ENCODE results near the gene GRHL1.

The GRHL1 gene

DNA sequence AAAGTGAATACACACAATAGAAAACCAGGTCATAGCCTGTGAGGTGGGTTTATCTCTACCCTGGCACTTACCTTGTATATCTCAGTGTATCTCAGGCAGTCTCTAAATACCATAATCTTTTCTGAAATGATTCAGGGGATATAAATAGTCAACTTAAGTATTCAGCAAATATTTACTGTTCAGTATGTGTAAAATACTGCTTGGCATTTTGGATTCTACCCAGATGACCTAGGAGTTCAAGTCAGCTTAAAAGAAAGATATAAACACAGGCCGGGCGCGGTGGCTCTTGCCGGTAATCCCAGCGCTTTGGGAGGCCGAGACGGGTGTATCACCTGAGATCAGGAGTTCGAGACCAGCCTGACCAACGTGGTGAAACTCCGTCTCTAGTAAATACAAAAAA, 23.8 kb downstream of the GRHL1 start:
- DNase-seq (ENCODE audit: low spot score in 2 of 2) (no peak), ATAC-seq (no peak)
- Mint-ChIP-seq H3K4me1 (peaks cover 27% of the 10 kb centered on the region), H3K9me3 (no peaks in the 10 kb centered on the region), H3K27ac (no peak overlapping the region), H3K36me3 (no peaks in the 10 kb centered on the region), H3K4me3 (no peak overlapping the region)

DNA sequence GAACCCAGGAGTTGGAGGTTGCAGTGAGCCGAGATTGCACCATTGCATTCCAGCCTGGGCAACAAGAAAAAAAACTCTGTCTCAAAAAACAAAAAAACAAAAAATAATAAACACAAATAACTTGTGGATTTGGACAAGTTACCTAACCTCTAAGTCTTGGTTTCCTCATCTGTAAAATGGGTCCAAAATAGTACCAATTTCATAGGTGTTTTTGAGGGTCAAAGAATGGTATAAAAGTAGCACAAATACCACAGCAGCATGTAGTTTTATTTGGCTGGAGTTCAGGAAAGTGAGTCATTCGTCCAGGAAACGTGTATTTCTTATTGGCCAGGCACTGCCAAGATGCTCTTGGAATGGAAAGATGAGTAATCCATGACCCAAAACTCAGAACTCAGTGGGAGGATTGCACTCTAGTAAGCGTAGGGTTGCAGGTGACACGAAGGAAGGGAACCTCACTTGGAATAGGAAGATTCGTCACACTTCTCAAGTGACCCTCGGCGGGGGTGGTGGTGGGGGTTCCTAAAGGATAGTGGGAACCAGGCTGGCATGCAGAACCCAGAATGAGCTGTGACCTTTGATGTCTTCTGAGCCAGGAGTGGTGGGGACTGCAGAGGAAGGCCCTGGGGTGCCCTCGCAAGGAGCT, 24.4 kb downstream of the GRHL1 start:
- DNase-seq (ENCODE audit: low spot score in 2 of 2) (no peak), ATAC-seq (peak; percentile 92)
- Mint-ChIP-seq H3K4me3 (no peak overlapping the region), H3K27ac (peak overlapping the region; percentile 35), H3K4me1 (peaks cover 27% of the 10 kb centered on the region), H3K9me3 (no peaks in the 10 kb centered on the region), H3K36me3 (no peaks in the 10 kb centered on the region)

DNA sequence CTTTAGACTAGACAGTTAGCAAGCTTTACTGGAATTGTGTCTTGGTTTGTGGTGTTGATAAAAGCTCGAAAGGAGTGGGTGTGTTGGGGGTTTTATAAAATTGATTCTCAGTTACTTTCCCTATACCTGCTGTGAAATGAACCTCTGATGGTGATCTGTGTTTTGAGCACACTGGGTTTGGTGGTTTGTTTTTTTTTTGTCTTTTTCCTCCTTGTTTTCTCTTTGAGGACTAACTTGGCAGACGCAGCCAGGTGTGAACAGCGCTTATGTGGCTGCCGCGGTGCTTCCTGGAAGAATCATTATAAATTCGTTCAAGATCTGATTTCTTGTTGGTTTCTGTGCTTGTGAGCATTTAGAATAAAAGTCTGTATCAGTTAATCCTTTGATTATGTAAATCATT, 28.5 kb downstream of the GRHL1 start:
- H3K36me3 Mint-ChIP-seq = no peaks in the 10 kb centered on the region
- peak overlapping the region; percentile 14 for H3K4me3 Mint-ChIP-seq
- no peaks in the 10 kb centered on the region for H3K9me3 Mint-ChIP-seq
- no peak overlapping the region for H3K27ac Mint-ChIP-seq
- peaks cover 26% of the 10 kb centered on the region for H3K4me1 Mint-ChIP-seq
- ATAC-seq (peak; percentile 45), DNase-seq (ENCODE audit: low spot score in 2 of 2) (no peak)

DNA sequence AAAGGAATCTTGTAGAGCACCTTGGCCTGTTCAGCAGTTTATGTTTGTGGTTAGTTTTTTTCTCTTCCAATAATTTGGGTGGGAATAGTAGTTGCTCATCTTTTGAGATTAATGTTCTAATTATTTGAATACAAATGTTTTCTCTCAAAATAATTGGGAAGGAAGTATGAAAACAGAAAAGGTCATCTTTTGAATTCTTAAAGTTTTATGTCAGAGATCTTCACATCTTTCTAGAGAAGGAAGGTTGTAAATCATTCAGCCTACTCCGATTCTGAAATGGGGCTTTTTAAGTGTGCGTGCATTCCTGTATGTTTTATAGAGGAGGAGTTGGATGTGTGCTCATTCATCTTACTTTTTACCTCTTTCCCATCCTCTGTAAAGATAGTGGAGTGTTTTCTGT, 29.0 kb downstream of the GRHL1 start:
- H3K4me3 Mint-ChIP-seq = no peak overlapping the region
- no peak for DNase-seq (ENCODE audit: low spot score in 2 of 2)
- H3K9me3 Mint-ChIP-seq = no peaks in the 10 kb centered on the region
- no peak for ATAC-seq
- H3K4me1 Mint-ChIP-seq = peaks cover 26% of the 10 kb centered on the region
- no peak overlapping the region for H3K27ac Mint-ChIP-seq
- no peaks in the 10 kb centered on the region for H3K36me3 Mint-ChIP-seq

DNA sequence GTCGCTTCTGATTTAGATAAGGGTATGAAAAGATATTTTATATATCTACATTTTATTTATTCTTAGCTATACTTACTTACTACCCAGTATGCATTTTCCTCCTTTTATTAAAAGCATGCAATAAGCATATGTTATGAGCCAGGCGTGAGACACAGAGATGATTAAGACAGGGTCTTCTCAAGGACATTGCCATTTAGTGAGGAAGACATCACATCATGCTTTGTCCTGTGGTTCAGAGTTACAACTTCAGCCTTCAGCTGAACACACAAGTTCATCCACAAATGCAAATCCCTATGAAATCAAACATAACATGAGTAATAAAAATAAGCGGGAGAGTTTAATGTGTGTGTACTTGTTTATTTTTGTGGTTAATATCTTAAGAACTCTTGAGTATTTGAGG, 30.2 kb downstream of the GRHL1 start:
- no peak for ATAC-seq

DNA sequence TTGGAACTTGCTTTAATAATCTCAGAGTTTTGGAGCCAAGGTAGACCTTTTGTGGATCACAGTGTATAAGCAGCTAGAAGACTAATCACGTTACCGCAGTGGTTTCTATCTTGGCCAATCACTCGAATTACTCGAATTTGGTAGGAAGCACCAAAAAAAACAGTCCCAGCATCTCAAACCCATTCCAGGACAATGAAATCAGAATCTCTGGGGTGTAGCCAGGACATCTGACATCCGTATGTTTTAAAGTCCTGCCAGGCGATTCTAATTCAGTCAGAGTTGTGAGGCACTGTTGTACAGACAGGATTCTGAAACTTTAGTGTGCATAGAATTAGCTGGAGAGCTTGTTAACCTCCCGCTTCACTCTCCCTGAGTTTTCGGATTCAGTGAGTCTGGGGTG, 30.8 kb downstream of the GRHL1 start:
- Mint-ChIP-seq H3K36me3 (no peaks in the 10 kb centered on the region), H3K27ac (no peak overlapping the region), H3K4me1 (peaks cover 14% of the 10 kb centered on the region), H3K9me3 (no peaks in the 10 kb centered on the region), H3K4me3 (no peak overlapping the region)
- DNase-seq (ENCODE audit: low spot score in 2 of 2) (no peak), ATAC-seq (no peak)

More for the DNA sequence above, 30.2 kb downstream of the GRHL1 start:
- no peaks in the 10 kb centered on the region for H3K36me3 Mint-ChIP-seq
- no peak for DNase-seq (ENCODE audit: low spot score in 2 of 2)
- H3K9me3 Mint-ChIP-seq = no peaks in the 10 kb centered on the region
- no peak overlapping the region for H3K27ac Mint-ChIP-seq
- no peak overlapping the region for H3K4me3 Mint-ChIP-seq
- peaks cover 17% of the 10 kb centered on the region for H3K4me1 Mint-ChIP-seq

DNA sequence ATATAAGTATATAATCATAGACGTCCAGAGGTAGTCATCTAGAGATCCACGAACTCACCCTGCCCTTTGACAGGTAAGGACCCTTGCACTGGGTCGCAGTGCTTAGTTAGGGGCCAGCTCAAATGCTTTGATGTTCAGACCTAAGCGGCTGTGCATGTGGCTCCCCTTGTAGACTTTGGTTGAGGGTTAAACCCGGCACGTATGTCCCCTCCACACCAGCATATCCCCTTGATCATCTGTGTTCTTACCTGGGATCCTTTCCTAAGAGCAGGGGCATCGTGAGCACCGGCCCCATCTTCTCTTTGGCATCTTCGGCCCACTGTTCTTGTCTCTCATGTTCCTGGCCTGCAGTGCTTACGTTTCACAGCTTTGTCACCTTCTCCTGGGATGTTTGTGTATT, 31.4 kb downstream of the GRHL1 start:
- no peaks in the 10 kb centered on the region for H3K36me3 Mint-ChIP-seq
- peaks cover 12% of the 10 kb centered on the region for H3K4me1 Mint-ChIP-seq
- ATAC-seq = no peak
- H3K9me3 Mint-ChIP-seq = no peaks in the 10 kb centered on the region
- H3K27ac Mint-ChIP-seq = no peak overlapping the region
- H3K4me3 Mint-ChIP-seq = no peak overlapping the region
- no peak for DNase-seq (ENCODE audit: low spot score in 2 of 2)

DNA sequence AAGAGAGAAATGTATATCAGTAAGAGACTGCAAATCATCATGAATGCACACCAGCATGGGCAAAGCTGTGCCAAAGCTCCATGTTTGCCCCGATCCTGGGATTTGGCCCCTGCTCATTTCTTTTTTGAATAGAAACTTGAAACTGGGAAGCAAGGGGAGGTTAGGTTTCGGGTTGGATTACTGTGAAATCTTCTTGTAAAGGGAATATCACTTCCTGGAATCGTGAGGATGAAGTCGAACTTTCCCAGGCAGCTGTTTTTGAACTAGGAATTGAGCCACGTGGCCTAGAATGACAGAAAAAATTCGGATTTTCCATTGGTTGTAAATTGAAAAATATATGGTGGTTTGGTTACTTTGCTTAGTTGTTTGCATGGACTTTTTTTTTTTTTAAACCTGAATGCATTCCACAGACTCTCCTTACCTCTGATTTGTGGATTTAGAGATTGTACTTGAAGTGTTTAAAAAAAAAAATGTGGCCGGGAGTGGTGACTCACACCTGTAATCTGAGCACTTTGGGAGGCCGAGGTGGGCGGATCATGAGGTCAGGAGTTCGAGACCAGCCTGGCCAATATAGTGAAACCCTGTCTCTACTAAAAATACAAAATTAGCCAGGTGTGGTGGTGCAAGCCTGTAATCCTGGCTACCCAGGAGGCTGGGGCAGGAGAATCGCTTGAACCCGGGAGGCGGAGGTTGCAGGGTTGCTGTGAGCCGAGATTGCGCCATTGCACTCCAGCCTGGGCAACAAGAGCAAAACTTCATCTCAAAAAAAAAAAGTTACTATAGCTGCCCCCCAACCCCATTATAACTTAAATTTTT, 32.1 kb downstream of the GRHL1 start:
- Mint-ChIP-seq H3K36me3 (no peaks in the 10 kb centered on the region), H3K4me3 (peak overlapping the region; percentile 2), H3K4me1 (peaks cover 7% of the 10 kb centered on the region), H3K27ac (no peak overlapping the region), H3K9me3 (no peaks in the 10 kb centered on the region)
- ATAC-seq (no peak), DNase-seq (ENCODE audit: low spot score in 2 of 2) (no peak)

DNA sequence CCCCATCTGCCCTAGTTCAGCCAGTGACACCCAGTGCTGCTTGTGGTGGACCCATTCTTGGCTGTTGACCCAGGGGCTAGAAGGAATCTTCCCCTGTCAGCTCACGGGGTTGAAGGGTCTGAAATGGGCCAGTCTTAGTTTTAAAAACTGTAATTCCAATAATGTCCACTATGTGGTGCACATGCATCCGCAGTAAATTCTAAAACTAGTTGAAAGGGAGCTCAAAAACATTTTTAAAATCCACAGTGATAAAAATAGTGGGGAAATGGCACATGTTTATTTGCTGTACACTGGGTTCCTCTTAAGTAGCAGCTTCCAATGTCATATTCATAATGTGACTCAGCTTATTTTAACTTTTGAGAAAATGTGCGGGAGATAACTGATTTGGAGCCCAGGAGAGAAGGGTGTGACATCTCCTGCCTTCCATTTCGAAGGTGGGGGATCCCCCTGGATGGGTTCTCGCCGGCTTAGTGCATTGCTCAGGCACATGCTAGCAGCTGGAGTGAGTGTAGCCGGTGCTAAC, 32.8 kb downstream of the GRHL1 start:
- H3K27ac Mint-ChIP-seq = no peak overlapping the region
- no peaks in the 10 kb centered on the region for H3K9me3 Mint-ChIP-seq
- no peaks in the 10 kb centered on the region for H3K36me3 Mint-ChIP-seq
- peak in 1 of 2 donors; percentile 57 for DNase-seq (ENCODE audit: low spot score in 2 of 2)
- ATAC-seq = peak; percentile 74
- peaks cover 7% of the 10 kb centered on the region for H3K4me1 Mint-ChIP-seq
- H3K4me3 Mint-ChIP-seq = peak overlapping the region; percentile 2

DNA sequence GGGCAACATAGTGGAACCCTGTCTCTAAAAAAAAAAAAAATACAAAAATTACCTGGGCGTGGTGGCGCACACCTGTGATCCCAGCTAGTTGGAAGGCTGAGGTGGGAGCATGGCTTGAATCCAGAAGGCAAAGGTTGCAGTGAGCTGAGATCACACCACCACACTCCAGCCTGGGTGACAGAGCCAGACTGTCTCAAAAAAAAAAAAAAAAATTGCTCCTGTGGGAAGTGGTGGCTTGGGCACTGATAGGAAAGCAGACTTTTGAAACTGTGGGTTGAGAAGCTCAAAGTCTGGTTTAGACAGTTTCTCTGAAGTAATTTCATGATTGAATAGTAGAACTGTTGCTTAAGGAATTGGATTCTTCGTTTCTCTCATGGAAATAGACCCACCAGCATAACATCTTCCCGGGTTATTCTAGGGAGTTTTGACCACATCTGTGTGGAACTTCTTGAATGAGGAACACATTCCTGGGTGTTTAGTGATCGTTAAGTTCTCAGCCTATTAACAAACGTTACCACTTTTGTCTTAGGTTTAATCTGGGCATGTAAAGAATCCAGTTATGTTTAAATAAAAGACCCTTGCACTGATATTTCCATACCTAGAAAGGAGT, 33.5 kb downstream of the GRHL1 start:
- Mint-ChIP-seq H3K27ac (no peak overlapping the region), H3K36me3 (no peaks in the 10 kb centered on the region)
- DNase-seq (ENCODE audit: low spot score in 2 of 2) = no peak

DNA sequence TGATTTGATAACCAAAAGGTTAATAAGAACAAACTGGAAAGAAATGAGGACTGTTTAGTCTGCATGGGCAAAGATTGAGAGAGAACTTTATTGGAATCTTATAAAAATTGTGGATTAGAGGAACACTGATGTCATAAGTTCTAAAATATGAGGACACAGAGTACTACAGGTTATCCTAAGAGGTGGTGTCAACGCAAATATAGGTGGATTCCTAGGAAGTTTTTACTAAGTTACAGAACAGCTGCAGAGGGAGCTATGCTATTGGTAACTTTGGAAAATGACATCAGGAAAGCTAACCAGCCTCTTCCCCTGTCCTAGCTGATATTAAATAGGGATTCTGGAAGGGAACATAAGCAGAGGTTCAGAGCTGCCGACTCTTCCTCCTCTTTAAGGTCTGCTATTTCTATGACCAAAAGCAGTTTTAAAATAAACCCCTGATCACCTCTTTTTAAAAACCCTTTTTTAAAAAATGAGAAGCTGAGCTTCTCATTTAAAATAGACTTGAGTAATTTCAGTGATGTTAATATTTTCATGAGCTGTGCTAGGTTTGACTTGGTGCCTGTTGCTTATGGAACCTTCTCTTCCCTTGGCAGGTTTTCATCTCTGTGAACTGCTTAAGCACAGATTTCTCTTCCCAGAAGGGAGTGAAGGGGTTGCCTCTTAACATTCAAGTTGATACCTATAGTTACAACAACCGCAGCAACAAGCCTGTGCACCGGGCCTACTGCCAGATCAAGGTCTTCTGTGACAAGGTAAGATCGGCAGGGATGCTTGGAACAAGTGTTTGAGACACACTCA, 34.2 kb downstream of the GRHL1 start:
- ATAC-seq = no peak
- no peak for DNase-seq (ENCODE audit: low spot score in 2 of 2)
- Mint-ChIP-seq H3K4me1 (peaks cover 7% of the 10 kb centered on the region), H3K9me3 (no peaks in the 10 kb centered on the region), H3K27ac (no peak overlapping the region), H3K4me3 (no peak overlapping the region), H3K36me3 (no peaks in the 10 kb centered on the region)

More for the DNA sequence above, 33.5 kb downstream of the GRHL1 start:
- no peak for ATAC-seq
- Mint-ChIP-seq H3K4me3 (no peak overlapping the region), H3K4me1 (peaks cover 7% of the 10 kb centered on the region), H3K9me3 (no peaks in the 10 kb centered on the region)

DNA sequence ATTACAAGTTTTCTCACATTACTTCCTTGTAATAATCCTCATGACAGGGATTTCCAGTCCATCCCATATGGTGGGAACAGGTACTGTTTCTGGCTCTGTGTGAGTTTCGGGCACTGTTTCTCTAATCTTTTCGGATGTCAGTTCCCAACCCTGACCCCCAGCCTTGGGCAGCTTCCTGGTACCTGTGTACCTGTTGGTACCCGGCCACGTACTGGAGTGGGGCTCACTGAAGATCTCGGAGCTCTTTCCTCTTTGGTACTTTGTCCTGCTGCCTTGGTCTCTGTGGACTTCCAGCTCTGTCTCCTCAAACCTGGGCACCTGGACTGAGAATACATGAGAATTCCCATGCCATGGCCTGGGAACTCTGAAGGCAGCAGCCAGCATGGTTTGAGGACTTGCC, 36.8 kb downstream of the GRHL1 start:
- no peak overlapping the region for H3K4me3 Mint-ChIP-seq
- peaks cover 7% of the 10 kb centered on the region for H3K4me1 Mint-ChIP-seq
- no peak for ATAC-seq
- no peak overlapping the region for H3K27ac Mint-ChIP-seq
- no peaks in the 10 kb centered on the region for H3K36me3 Mint-ChIP-seq
- no peaks in the 10 kb centered on the region for H3K9me3 Mint-ChIP-seq
- no peak for DNase-seq (ENCODE audit: low spot score in 2 of 2)

DNA sequence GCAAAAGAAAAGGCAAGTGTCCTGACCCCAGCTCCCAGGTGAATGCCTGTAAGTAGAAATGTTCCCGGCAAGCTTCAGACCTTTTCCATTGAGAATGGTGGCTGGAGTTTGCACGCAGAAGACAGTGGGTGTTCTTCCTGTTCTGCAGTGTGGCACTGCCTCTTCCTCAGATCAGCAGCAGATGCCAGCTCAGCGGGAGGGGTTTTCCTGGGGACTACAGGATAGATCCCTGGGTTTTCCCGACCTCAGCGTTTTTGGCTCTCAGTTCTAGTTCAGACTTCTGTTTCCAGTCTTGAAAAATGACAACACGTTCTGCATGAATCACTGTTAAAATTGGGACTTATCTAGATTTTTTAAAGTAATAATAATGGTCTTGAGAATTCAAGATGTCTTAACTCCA, 39.2 kb downstream of the GRHL1 start:
- peaks cover 19% of the 10 kb centered on the region for H3K4me1 Mint-ChIP-seq
- ATAC-seq (no peak), DNase-seq (ENCODE audit: low spot score in 2 of 2) (no peak)
- no peaks in the 10 kb centered on the region for H3K9me3 Mint-ChIP-seq
- H3K4me3 Mint-ChIP-seq = no peak overlapping the region
- no peaks in the 10 kb centered on the region for H3K36me3 Mint-ChIP-seq
- no peak overlapping the region for H3K27ac Mint-ChIP-seq

DNA sequence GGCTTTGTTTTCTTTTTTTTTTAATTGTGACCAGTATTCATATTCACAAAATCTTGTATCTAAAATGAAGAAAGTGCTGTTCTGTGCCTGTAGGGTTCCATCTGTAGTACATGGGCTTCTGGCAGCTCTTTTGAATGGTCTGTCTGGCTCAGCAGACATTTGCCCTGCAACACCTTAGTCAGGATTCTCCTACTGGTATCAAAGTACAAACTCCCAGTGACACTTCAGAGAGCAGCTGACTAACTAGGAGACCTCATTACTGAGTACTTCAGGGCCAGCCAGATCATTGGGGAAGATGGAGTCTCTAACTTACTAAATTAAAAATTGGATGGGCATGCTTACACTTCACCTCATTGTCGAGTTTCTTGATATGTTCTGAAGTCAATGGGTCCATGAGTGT, 39.7 kb downstream of the GRHL1 start:
- H3K27ac Mint-ChIP-seq = no peak overlapping the region
- peaks cover 19% of the 10 kb centered on the region for H3K4me1 Mint-ChIP-seq
- DNase-seq (ENCODE audit: low spot score in 2 of 2) = no peak
- no peaks in the 10 kb centered on the region for H3K36me3 Mint-ChIP-seq
- no peaks in the 10 kb centered on the region for H3K9me3 Mint-ChIP-seq
- no peak overlapping the region for H3K4me3 Mint-ChIP-seq
- ATAC-seq = no peak

DNA sequence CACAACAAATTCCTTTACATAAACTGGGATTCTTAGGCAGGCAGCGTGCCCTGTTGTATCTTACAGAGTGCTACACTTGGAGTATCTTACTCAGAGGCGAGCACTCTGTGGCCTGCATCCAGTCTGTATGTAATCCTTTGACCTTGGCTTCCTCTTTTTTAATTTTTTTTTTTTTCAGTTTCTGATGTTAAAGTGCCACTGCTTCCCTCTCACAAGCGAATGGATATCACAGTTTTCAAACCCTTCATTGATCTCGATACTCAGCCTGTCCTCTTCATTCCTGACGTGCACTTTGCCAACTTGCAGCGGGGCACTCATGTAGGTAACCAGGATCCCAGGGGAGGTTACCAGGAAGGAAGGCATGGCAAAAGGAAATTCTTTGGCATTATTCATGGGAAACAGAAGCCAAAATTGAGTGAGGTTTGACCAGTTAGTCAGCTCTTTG, 40.4 kb downstream of the GRHL1 start:
- DNase-seq (ENCODE audit: low spot score in 2 of 2) (no peak), ATAC-seq (no peak)
- no peak overlapping the region for H3K27ac Mint-ChIP-seq
- H3K36me3 Mint-ChIP-seq = no peaks in the 10 kb centered on the region
- H3K9me3 Mint-ChIP-seq = no peaks in the 10 kb centered on the region
- peaks cover 19% of the 10 kb centered on the region for H3K4me1 Mint-ChIP-seq
- no peak overlapping the region for H3K4me3 Mint-ChIP-seq

All from stimulated activated effector memory CD8-positive, alpha-beta T cell treated with anti-CD3 and anti-CD28 coated beads, Interleukin-12 subunit alpha, Interleukin-12 subunit beta, amount 100 ng/mL, for 72 hours (primary cell).